ENCODE measurements around the gene ATP5MG. TPM values are rescaled to one million over a fixed set of nuclear protein-coding genes. Genes with fewer than 3 reads are reported as not detected.
"Not testable (repeated sequence)": the region's sequence is repeated elsewhere in the genome, so short reads cannot be mapped to it uniquely, and the experiment has no call there.

ATP5MG gene
- polyA plus RNA-seq, 3 donors: 386 to 467 (median 459) TPM

DNA sequence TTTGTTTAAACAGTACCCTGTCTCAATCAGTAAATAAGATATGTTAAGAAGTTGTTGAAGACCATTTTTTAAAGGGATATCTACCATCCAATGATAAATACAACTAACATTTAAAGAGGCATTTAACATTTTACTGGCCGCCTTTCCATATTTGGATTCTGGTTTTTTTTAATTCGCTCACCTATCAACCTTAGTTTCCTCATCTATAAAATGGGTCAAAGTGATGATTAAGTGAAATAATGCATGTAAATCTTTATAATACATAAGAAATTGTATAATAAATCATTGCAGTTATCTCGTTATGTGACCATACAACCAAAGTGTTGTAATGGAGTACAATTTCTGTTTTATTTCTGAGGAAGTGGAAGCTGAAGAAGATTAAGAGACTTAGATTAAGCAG lies 17.7 kb upstream of the ATP5MG start:
- DNase-seq (ENCODE audit: extremely low read depth in 1 of 11, low read depth in 9 of 11, low spot score in 4 of 11): no peak

- no peak for DNase-seq (ENCODE audit: extremely low read depth in 1 of 11, low read depth in 9 of 11, low spot score in 4 of 11)
Observed at GRCh38 chr11:118396097-118396501, 5.3 kb upstream of the ATP5MG start.

DNA sequence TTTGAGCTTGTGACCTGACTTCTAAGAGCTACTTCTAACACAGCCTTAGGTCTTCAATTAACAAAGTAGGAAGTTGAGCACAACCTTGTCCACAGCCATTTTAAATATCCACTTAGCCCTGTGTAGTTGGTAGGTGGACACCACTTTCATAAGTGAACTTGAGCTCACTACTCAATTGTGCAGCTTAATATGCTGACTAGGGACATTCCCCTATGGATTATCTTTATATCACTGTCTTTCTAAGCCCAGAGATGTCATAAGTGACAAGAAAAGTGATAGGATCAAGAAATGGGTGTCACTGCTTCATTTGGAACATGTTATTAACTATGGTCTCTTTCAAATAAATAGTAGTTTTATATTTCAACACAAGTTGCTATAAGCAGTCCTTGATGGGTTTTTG lies 4.0 kb upstream of the ATP5MG start:
- no peak for DNase-seq (ENCODE audit: extremely low read depth in 1 of 11, low read depth in 9 of 11, low spot score in 4 of 11)

GRCh38 chr11:118398791-118399559 lies 2.4 kb upstream of the ATP5MG start:
- no peak for DNase-seq (ENCODE audit: extremely low read depth in 1 of 11, low read depth in 9 of 11, low spot score in 4 of 11)

- DNase-seq (ENCODE audit: extremely low read depth in 1 of 11, low read depth in 9 of 11, low spot score in 4 of 11): peak in 1 of 11 donors; percentile 11
Observed at GRCh38 chr11:118401880-118402590, 629 bp downstream of the ATP5MG start.

- DNase-seq (ENCODE audit: extremely low read depth in 1 of 11, low read depth in 9 of 11, low spot score in 4 of 11): not testable (repeated sequence)
Observed at GRCh38 chr11:118402594-118402993, 1.2 kb downstream of the ATP5MG start.

DNA sequence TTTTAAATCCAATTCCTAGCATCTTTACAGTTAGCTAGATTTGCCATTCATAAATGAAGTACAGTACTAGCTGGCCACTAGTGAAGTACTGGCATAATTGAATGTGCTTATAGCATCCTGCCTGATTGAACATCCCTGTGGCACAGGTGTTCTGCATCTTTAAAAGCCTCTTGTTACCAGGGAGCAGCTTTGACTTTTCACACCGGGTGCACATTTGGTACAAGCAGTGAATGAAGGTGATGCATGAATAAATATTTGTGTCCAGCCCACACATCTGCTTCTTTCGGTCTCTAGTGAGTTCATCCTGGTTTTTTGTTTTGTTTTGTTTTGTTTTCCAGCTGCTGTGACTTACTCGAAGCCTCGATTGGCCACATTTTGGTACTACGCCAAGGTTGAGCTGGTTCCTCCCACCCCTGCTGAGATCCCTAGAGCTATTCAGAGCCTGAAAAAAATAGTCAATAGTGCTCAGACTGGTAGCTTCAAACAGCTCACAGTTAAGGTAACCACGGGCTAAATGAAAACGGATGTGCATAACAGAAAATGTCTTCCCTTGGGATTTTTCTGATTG lies 5.3 kb downstream of the ATP5MG start:
- no peak for DNase-seq (ENCODE audit: extremely low read depth in 1 of 11, low read depth in 9 of 11, low spot score in 4 of 11)

GRCh38 chr11:118410055-118410745 lies 8.8 kb downstream of the ATP5MG start:
- no peak for DNase-seq (ENCODE audit: extremely low read depth in 1 of 11, low read depth in 9 of 11, low spot score in 4 of 11)

GRCh38 chr11:118411530-118411929 lies 10.1 kb downstream of the ATP5MG start:
- no peak for DNase-seq (ENCODE audit: extremely low read depth in 1 of 11, low read depth in 9 of 11, low spot score in 4 of 11)

GRCh38 chr11:118412921-118413320 lies 11.5 kb downstream of the ATP5MG start:
- DNase-seq (ENCODE audit: extremely low read depth in 1 of 11, low read depth in 9 of 11, low spot score in 4 of 11): no peak

GRCh38 chr11:118415062-118415738 lies 13.8 kb downstream of the ATP5MG start:
- no peak for DNase-seq (ENCODE audit: extremely low read depth in 1 of 11, low read depth in 9 of 11, low spot score in 4 of 11)

DNA sequence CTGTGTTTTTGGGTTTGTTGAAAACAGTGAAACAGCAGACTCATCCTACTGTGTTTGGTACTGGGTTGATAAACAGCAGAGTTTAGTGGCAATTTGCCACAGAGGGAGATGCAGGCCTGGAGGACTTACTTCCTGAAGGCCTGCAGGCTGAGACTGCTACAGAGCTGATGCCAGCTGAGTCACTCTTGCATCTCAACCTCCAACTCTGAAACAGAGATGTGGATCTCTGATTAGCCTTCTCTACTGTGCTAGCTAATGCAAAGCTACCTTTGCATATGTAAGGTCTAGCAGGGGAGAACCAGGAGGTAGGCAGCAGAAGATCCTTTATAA lies 14.3 kb downstream of the ATP5MG start:
- DNase-seq (ENCODE audit: extremely low read depth in 1 of 11, low read depth in 9 of 11, low spot score in 4 of 11): no peak

DNA sequence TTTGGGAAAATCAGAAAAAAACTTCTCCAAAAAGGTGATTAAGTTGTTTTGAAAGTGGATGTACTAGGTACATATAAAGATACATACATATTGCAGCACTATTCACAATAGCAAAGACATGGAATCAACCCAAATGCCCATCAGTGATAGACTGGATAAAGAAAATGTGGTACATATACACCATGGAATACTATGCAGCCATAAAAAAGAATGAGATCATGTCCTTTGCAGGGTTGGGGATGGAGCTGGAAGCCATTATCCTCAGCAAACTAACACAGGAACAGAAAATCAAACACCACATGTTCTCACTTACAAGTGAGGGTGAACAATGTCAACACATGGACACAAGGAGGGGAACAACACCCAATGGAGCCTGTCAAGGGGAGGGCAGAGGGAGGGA lies 15.5 kb downstream of the ATP5MG start:
- DNase-seq (ENCODE audit: extremely low read depth in 1 of 11, low read depth in 9 of 11, low spot score in 4 of 11): not testable (repeated sequence)

DNA sequence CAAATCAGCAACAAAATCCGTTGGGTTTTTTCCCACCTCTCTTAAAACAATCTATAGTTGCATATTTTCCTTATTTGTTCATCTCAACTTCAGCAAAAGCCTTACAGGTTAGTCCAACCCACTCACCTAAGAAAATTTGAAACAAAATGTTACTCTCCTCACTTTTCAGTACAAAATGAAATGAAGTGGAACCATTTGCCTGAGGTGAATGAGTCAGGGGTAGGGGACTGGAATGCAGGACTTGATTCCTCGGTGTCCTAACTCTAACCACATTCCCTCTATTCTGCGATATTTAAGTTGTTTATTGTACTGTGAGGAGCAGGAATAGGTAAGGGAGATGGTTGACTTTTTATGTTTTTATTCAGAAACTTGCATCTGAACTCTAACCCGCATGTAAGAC lies 16.4 kb downstream of the ATP5MG start:
- no peak for DNase-seq (ENCODE audit: extremely low read depth in 1 of 11, low read depth in 9 of 11, low spot score in 4 of 11)

- DNase-seq (ENCODE audit: extremely low read depth in 1 of 11, low read depth in 9 of 11, low spot score in 4 of 11): no peak
Observed at GRCh38 chr11:118418766-118419165, 17.4 kb downstream of the ATP5MG start.

DNA sequence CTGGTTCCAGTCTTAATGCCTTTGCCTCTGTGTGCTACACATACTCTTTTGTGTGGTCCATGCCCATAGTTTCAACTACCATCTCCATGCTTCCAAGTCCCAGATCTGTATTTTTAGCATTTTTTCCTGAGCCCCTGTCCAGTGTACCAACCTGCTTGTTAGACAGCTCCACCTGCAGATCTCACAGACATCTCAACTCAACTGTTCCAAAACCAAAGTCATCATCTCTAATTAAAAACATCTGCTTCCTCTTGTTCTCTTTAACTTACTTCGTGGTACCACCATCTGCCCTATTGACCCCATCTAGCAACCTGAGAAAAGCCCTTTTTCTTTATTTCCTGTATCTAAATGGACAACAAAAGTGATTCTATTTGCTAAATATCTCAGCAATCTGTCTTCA lies 26.3 kb downstream of the ATP5MG start:
- DNase-seq (ENCODE audit: extremely low read depth in 1 of 11, low read depth in 9 of 11, low spot score in 4 of 11): no peak

DNA sequence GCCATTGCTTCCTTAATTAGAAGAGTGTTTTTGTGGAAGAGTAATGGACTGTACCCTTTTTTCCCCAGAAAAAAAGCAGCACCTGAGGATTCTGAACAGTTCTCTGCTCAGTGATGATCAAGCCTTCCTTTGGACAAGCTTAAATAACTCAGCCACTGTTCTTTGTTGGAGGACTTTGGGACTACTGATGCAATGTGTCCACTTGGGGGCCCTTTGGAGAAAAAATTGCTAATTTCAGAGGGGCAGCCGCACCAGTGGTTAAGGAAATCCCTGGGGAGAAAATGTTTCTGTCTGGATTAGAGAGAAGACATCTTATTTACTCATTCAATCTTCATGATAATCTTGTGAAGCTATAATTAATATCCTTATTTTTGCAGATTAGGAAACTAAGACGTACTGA lies 29.6 kb downstream of the ATP5MG start:
- DNase-seq (ENCODE audit: extremely low read depth in 1 of 11, low read depth in 9 of 11, low spot score in 4 of 11): no peak

GRCh38 chr11:118434123-118434552 lies 32.7 kb downstream of the ATP5MG start:
- peak in 1 of 11 donors; percentile 3 for DNase-seq (ENCODE audit: extremely low read depth in 1 of 11, low read depth in 9 of 11, low spot score in 4 of 11)

- peak in 7 of 11 donors; percentile 39 to 58 (median 49) for DNase-seq (ENCODE audit: extremely low read depth in 1 of 11, low read depth in 9 of 11, low spot score in 4 of 11)
Observed at GRCh38 chr11:118434553-118435289, 33.3 kb downstream of the ATP5MG start.

Data from renal cortex interstitium (tissue), 11 donors.